NK-92 treated with Interleukin-12 subunit alpha and Interleukin-12 subunit beta, amount 100 ng/mL, for 24 hours (cell line): ENCODE measurements around the gene TBC1D4.

ENCODE experiments used
- DNase-seq: peaks from one replicate; lab custom pipeline; 2025; lab: John Stamatoyannopoulos, UW

Gene TBC1D4, protein sequence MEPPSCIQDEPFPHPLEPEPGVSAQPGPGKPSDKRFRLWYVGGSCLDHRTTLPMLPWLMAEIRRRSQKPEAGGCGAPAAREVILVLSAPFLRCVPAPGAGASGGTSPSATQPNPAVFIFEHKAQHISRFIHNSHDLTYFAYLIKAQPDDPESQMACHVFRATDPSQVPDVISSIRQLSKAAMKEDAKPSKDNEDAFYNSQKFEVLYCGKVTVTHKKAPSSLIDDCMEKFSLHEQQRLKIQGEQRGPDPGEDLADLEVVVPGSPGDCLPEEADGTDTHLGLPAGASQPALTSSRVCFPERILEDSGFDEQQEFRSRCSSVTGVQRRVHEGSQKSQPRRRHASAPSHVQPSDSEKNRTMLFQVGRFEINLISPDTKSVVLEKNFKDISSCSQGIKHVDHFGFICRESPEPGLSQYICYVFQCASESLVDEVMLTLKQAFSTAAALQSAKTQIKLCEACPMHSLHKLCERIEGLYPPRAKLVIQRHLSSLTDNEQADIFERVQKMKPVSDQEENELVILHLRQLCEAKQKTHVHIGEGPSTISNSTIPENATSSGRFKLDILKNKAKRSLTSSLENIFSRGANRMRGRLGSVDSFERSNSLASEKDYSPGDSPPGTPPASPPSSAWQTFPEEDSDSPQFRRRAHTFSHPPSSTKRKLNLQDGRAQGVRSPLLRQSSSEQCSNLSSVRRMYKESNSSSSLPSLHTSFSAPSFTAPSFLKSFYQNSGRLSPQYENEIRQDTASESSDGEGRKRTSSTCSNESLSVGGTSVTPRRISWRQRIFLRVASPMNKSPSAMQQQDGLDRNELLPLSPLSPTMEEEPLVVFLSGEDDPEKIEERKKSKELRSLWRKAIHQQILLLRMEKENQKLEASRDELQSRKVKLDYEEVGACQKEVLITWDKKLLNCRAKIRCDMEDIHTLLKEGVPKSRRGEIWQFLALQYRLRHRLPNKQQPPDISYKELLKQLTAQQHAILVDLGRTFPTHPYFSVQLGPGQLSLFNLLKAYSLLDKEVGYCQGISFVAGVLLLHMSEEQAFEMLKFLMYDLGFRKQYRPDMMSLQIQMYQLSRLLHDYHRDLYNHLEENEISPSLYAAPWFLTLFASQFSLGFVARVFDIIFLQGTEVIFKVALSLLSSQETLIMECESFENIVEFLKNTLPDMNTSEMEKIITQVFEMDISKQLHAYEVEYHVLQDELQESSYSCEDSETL (N-terminal part only)

DNA sequence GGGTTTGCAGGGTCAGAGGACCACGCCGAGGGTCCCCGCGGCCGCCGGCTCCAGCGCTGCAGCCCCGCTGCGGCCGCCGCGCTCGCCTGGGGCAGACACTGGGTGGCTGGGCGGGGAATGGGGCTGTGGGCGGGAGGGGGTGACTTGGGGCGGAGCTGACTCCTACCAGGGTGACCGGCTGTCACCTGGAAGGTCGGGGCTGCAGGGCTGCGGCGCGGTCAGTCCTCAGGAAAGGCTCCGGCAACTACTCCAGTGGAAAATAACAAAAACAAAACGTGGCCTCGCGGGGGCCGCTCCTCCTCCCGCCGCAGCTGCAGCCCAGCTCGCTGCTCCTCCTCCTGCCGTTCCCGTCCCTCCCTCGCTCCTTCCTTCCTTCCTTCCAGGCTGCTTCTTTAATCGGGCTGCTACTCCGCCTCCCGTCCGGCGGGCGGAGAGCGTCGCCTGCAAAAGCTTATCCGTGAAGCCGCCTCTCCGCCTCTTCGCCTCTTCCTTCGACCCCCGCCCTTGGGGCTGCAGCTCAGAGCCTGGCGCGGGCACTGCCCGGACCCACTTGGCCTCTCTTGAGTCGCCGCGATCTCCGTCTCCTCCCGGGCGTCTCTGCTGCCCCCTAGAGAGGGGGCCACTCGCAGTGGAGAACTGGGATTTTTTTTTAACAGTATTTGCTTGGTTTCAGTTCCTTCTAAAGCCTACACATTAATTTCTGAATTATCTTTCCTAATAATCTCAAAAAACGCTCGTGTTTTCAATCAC lies at the start of gene TBC1D4:
Gene TBC1D4 (minus strand): TSS at position 100 of the 750 bp plus-strand sequence. CDS start 402 bp downstream, outside the sequence.
- DNase-seq: peak; percentile 95

DNA sequence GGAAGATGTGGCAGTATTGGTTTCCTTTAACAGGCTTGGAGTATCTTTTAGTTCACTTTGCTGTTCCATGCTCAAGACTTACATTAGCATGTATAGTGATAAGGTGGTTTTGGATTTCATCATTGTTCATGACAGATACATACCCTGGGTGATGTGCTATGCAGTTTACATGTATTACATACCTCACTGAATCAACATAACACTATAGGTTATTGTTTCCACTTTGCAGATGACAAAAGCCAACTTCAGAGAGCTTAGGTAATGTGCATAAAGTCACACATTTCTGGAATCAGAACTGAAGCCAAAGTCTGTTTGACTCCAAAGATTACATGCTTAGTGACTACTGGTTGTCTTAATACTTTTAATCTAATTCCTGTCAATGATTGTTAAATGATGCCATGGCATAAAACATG lies 48.6 kb upstream of the TBC1D4 start:
- no peak for DNase-seq

DNA sequence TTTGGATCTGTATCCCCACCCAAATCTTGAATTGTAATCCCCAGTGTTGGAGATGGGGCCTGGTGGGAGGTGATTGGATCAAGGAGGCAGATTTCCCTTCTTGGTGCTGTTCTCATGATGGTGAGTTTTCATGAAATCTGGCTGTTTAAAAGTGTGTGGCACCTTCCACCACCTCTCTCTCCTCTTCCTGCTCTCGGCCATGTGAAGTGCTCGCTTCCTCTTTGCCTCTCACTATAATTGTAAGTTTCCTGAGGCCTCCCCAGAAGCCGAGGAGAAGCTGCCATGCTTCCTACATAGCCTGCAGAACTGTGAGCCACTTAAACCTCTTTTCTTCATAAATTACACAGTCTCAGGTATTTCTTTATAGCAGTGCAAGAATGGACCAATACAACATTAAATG lies 40.0 kb upstream of the TBC1D4 start:
- DNase-seq: no peak

DNA sequence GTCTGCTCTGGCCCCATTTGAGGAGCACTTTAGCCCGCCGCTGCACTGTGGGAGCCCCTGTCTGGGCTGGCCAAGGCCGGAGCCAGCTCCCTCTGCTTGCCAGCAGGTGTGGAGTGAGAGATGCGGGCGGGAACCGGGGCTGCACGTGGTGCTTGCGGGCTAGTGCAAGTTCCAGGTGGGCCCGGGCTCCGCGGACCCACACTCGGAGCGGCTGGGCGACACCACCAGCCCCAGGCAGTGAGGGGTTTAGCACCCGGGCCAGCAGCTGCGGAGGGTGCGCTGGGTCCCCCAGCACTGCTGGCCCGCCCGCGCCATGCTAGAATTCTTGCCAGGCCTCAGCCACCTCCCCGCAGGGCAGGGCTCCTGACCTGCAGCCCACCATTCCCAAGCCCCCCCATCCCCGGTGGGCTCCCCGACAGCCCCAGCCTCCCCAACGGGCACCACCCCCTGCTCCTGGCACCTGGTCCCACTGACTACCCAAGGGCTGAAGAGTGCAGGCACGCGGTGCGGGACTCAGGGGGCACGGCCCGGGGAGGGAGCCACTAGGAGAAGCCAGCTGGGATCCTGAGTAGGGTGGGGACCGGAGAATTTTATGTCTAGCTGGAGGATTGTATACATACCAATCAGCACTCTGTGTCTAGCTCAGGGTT lies 36.6 kb upstream of the TBC1D4 start:
- DNase-seq: no peak

DNA sequence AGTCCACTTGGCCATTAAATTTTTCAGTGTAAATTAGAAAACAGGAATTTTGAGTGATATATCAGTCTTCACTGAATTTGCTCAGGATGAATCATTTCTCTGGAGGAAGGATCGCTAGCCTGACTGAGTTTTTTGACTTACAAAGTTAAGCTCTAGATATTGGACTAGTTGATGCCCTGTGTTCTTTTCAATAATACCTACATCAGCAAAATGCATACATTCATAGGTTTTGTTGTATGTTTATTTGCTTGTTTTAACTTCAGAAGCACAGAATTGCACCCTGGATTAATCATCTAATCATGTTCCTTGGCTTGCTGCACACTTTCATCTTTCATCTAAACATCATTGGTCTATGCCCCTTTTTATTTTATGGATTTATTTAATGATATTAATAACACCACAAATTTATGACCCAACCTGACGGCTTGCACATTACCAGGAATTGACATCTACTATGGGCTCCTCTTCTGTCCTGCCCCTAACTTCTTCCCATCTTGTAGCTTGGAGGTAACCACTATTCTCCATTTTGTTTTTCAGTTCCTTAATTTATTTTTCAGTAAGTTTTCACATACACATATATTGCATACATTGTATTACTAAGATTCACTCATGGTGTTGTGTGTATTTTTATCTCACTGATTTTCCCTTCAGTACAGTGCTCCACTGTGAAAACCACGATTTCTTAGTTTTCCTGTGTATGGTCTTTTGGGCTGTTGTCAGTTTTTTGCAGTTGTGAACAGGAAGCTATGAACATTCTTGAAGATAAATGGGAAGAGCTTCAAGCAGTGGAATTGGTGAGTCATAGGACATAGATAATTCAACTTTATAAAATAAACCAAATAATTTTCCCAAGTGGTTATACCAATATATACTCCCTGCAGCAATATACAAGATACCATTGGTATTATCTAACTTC lies 32.4 kb upstream of the TBC1D4 start:
- no peak for DNase-seq

DNA sequence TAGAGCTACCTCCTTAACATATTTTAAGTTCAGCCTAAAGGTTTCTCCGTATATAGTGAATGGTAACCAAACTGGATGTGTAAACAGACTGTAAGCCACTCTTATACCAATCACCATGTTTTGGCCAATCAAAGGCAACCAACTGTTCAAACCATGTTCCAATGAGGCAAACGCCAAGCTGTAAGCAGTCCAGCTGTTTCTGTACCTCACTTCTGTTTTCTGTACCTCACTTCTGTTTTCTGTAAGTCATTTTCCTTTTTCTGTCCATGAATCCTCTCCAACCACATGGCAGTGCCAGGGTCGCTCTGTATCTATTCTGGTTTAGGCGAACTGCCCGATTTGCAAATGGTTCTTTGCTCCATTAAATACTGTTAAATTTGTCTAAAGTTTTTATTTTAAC lies 31.3 kb upstream of the TBC1D4 start:
- no peak for DNase-seq

DNA sequence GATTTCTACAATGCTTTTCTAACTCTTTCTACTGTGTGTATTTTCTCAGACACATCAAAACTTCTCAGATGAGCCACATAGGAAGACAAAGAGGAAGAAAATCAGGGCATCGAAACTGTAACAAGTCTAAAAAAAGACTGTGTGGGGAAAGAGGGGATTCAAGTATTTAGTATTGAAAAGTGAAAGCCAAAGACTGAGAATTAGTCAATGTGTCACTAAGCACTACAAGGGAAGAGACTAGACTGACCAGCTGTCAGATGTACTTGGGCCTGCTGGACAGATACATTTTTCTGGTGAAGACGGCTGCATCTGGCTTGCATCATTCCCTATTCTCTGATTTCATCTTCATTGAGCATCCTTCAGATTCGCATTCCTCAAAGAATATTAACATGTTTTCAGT lies 30.3 kb upstream of the TBC1D4 start:
- no peak for DNase-seq

DNA sequence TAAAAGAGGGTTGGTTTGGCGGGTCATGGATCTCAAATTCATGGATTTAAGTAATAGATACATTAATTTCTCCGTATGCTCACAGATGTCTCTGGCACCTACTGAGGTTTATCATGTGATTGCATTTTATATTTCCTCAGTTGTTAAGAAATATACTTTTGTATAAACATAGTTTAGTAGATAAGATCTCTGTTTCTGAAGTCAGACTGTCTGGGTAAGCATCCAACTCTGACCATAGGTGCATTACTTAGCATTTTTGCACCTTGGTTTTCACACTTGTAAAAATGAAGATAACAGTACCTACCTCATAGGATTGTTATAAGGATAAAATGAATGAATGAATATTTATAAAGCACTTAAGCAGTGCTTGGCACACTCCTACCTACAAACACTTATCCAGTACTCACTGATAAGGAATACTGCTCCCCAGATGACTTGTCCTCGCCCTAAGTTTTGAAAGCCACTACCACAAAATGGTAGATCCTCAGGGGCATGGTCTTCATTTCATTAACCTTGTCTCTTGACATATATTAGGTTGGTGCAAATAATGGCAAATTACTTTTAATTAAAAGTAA lies 29.2 kb upstream of the TBC1D4 start:
- no peak for DNase-seq

DNA sequence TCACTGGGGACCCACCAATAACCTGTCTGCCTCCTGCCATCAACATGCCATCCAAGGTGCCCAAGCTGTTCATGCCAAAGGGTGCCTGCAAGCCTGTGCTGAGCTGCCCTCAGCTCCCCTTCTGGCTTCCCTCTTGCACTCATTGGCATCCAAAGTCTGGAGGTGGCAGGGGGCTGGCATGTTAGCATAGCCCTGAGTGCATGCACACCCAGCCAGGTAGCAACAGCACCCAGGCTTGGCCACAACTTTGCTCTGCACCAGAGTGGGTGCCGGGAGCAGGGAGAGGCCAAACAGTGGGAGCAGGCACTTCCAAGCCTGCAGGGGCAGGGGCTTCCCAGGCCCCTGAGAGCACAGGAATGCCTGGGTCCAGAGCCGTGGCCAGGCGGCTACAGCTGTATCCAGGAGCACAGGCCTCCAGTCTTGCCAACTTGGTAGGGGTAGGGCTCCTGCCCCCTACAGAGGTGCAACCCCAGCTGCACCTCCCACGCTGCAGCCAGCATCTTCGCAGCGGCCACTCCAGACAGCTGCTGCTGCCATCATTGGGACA lies 26.1 kb upstream of the TBC1D4 start:
- no peak for DNase-seq

DNA sequence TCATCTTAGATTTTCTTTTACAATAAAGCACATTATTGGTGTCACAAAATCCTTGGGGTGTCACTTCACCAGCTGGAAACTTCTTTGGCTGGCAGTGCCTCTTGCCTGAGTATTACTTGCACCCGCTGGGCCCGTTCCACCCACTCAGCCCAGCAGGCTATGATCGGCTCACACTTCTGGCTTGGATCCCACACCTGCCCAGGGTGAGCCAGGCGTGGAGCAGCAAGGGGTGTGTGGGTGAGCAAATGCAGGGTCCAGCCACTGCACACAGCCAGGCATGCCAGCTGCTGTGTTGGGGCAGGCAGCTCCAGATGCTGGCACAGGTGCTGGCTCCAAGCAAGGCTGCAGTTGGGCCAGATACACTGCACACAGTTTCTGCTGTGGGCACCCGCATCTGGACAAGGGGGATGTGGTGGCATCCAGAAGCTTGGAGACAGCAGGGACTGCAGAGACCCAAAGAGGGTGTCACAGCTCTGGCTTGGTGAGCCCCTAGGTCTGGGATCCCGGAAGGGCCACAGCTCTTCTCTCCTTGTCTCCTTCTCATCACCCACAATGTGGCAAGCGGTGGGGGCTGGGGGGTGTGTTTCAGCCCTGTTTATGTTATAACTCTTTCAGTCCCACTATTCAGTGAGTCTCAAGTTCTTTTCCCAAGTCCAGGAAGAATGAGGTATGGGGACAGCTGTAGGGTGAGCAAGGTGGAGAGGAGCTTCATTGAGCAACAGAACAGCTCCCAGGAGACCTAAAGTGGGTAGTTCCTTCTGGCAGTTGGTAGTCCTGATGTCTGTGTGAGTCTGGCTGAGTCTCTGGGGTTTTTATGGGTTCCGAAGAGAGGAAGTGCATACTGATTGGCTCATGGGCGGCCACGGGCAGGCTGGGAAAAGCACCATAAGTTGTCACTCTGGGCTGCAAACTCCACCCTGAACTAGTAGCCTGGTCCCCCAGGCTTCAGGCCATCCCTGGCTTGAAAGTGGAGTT lies 25.3 kb upstream of the TBC1D4 start:
- DNase-seq: no peak

DNA sequence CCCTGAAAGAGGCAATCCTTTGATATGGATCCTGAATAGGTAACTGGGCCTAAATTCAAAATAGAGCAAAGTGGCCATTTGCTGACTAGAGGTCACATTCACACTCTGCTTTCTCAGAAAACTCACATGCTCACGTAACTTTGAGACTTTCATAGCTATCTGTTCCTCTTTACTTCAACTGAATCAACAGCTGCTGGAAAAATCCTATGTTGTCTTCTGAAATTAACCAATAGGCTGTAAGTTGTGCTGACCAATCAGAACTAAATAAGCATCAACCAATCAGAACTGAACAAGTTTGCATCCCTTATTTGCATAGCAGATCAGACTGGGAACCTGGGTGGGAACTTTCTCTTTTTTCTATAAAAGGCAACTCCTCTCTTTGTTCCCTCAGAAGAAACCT lies 24.0 kb upstream of the TBC1D4 start:
- no peak for DNase-seq

DNA sequence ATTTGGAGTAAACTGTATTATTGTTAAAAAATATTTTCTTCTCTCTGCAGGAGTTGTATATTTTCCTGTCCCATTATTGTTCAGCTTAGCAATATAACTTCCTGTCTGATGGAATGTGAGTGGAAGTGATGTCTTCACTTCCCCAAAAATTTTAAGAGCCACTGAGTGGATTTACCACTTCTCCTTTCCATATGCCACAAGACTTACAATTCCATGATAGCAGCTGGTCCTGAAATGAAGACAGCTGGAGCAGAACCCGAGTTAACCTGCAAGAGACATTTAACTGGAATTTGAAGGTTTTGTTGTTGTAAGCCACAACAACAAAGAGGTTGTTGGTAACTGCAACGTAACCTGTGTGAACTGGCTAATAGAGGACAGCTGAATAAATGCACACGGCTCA lies 23.4 kb upstream of the TBC1D4 start:
- DNase-seq: no peak

DNA sequence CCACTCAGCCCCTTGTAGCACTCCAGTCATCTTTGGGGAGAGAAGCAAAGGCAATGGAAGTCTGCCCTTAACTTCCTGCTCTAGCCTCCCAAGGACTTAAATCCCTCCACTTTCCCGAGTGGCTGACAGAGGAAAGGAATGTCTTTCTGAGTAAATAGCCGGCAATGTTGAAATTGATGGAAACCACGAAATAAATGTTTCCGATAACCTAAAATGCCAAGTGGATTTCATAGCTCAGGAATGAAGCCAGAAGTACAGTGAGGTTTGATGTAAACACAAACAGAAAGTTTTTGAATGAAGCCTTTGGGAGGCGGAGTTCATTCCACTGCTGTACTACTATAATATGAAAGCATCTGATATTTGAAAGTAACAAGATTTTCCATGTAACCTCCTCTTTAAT lies 14.0 kb upstream of the TBC1D4 start:
- no peak for DNase-seq

DNA sequence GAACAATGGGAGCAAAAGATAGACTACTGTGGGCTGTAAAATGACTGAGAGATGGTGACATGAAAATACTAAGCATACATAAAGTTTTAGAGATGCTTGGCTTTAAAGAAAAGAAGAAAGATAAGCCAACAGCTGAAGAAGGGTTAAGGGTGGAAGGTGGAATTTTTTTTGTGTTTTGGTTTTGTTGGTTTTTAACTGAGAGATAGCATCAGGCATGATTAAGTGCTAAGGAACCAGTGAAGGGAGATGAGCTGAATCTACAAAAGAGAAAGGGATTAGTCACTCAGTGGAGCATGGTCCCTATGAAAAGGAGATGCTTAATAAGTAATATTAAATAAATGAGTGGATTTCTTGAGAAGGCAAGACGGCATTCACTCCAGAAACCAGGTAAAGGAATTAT lies 12.5 kb upstream of the TBC1D4 start:
- DNase-seq: no peak

DNA sequence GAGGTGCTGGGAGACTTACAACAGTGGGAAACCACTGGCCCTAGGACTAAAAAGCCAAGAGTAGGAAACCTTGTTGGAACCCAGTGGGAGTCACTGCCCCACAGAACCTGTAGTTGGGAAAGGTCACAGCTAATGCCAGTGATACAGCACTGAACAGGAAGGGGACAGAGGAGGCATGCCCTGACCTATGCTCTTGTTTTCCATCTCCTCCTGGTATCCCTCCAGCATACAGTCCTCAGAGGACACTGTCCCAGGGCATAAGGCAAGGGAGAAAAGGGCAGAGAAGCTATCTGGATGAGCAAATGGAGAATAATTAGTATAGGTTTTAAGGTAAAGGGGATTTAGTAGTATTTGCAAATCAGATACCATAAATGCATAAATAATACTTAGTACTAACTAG lies 11.2 kb upstream of the TBC1D4 start:
- DNase-seq: no peak

DNA sequence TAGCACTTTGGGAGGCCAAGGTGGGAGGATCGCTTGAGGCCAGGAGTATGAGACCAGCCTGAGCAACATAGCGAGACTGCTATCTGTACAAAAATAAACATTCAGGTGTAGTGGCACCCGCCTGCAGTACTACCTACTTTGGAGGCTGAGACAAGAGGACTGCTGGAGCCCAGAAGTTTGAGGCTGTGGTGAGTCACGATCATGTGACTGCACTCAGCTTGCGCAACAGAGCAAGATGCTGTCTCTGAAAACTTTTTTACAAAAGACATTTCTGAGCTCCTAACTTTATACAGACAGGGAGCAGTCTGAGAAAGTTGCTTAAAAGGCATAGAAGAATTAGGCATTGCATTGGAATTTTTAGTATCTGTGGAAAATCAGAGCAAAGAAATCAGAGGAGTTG lies 10.4 kb upstream of the TBC1D4 start:
- DNase-seq: no peak

DNA sequence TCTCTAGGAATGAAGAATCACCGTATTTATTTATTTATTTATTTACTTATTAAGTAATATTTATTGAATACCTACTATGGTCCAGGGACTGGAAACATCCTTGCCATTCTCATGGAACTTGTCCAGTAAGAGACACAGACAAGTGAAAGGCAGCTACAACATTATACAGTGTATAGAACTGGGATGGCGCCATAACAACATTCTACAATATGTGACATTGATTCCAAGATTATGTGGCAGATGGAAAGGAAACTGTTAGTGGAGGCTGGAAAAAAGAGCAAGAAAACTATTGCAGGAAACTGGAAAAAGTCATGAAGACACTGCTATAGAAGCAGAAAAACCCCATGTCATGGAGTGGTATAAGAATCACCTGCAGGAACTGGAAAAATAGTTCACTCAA lies 9.4 kb upstream of the TBC1D4 start:
- DNase-seq: no peak
